GM18909 (cell line): Measurements from ENCODE around the gene AFAP1L2.

Experiments used
- ATAC-seq: cut with Tn5 transposase; IDR thresholded peaks from one replicate; pipeline ENCODE4 v1.9.1; 2021; ENCODE audit warnings: mild to moderate bottlenecking; ENCODE audit not compliant: unreplicated experiment, poor library complexity

AFAP1L2 gene

DNA sequence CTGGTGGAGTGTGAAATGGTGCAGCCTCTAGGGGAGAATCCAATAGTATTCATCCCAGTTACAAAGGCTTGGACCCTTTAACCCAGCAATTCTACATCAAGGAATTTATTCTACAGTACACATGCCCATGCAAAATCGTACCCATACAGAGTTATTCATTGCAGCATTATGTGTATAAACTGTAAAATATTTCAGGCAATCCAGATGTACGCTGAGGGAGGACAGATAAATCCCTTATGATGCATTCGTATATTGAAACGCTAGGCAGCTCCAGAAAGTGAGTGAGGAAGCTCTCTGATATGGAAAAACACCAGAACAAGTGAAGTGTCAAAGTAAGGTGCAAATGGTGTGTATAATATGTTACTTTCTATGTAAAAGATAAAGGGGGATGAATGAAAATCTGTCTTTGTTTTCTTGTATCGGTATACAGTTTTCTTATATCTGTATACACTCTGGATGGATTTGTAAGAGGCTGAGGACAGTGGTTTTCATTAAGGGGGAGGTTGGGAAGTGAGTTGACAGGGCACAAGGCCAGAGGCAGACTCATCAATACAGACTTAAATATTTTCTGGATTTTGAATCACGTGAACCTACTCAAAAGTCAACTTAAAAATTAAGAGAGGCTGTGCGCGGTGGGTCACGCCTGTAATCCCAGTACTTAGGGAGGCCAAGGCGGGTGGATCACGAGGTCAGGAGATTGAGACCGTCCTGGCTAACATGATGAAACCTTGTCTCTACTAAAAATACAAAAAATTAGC, 148.1 kb downstream of the AFAP1L2 start:
- ATAC-seq: no peak

GRCh38 chr10:114255227-114255626, 149.1 kb downstream of the AFAP1L2 start:
- ATAC-seq: no peak

DNA sequence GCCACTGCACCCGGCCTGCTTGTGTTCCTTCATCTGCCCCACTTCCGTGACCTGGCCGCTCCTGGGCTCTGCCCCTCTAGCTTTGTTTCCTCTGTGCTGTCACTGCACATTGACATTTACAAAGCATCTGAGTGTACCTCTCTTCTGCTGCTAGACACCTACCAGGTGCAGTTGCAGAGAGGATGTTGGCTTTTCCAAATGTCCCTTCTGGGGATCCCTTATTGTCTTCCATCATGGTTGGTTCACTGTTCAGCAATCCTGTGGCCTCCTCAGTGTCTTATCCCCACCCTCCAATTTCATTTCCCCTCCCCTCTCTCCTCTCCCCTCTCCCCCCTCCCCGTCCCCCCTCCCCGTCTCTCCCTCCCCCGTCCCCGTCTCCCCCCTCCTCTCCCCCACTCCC, 151.4 kb downstream of the AFAP1L2 start:
- ATAC-seq: no peak

DNA sequence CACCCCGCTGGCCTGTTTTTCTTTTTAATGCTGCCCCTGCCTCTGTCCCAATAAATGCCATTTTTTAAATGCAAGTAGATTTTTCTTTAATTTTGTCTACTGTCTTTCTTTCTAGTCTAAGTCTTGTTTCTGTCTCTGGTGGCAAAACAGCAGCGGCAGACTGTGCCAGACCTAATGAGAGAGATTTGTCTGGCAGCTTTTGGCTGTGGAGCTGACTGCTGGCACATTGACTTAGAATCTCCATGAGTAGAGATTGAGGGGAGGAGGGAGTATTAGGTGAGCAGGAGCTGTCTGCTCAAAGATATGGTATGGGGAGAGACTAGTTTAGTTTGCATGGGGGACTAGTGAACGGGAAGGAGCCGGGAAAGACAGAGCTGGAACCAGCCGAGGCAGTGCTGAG, 152.2 kb downstream of the AFAP1L2 start:
- ATAC-seq: no peak

DNA sequence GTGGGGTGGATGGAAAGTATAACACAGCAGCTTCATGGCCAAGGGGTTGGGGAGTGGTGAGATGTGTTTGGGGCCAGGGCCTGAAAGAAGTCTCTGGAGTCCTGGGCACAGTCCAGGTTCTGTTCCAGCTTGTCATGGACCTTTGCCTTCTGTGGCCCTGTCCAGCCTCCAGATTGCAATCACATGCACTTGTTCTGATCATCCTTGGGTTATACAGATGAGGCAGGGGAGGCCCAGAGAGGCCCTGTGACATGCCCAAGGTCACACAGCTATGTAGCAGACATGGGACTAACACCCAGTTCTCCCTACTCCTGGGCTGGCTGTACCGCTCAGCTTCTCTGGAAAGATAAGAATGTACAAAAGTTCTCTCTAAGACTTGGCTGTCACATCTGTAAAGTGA, 153.6 kb downstream of the AFAP1L2 start:
- ATAC-seq: no peak

- no peak for ATAC-seq
These were observed 154.1 kb downstream of the AFAP1L2 start for GRCh38 chr10:114250236-114250635.

GRCh38 chr10:114246679-114247305, 157.5 kb downstream of the AFAP1L2 start:
- ATAC-seq: no peak

DNA sequence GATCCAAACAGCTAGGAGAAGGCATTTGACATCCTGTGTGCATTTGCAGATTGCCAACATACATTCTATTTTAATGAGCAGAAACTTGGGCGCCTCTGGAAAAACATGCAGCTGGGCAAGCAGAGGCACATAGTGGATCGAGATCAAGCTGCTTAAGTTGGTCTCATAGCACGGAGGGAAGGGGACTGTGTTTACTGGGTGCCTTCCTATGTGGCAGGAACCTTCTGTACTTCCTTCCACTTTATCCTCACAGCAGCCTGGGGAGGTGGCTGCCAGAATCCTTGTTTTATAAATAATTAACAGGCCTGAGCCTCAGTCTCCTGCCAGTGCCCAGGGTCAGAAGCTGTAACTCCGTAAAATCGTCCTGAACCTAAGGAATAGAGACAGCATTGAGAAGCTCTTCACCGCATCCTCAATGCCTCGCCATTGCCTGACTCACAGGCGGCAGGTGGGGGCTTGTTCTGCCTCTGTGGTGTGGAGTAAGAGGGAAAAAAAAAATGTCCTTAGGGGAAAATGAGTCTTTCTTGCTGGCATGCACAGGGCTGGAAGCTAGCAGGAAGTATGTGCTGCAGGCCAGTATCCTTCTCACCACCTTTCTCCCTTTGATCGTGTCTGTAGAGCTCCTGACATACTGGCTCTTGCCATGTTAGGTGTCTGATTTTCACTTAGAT, 159.0 kb downstream of the AFAP1L2 start:
- no peak for ATAC-seq
